Measurements from ENCODE around the gene PTPN14.

GRCh38 chr1:214581785-214582184 is 30.4 kb upstream of the PTPN14 start:
- TF ChIP-seq CTCF (conservative IDR thresholded peaks at IDR 0.05; ENCODE audit: low read length), result no peak
- TF ChIP-seq EZH2phosphoT487 (IDR thresholded peaks at IDR 0.05; ENCODE audit: borderline replicate concordance), result no peak
